Measurements from ENCODE around the gene GPT2.

The GPT2 gene

GRCh38 chr16:46973207-46973995 lies 89.2 kb downstream of the GPT2 start, which contains the start of gene DNAJA2:
TSS of gene DNAJA2 (minus strand) at chr16:46973674. CDS start at chr16:46973572, 102 bp downstream.
- peak; percentile 90 for DNase-seq

- DNase-seq: no peak
Observed at GRCh38 chr16:46973996-46974324, 89.8 kb downstream of the GPT2 start.

DNA sequence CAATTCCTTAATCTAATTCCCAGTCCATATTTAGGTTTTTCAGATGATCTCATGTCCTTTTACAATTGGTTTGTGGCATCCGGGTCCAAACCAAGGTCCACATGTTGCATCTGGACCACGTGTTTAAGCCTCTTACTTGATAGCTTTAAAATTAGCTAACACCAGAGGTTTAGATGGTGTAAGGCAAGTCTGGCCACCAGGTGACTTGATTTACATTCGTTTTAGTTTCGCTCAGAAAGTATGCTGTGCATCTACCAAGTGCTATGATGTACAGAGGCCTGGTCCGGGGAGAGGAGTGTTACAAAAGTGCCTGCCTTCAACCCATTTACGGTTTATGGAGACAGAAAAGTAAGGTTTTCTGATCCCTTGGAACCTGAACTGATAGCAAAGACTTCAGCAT lies 90.2 kb downstream of the GPT2 start:
- DNase-seq: peak; percentile 29

DNA sequence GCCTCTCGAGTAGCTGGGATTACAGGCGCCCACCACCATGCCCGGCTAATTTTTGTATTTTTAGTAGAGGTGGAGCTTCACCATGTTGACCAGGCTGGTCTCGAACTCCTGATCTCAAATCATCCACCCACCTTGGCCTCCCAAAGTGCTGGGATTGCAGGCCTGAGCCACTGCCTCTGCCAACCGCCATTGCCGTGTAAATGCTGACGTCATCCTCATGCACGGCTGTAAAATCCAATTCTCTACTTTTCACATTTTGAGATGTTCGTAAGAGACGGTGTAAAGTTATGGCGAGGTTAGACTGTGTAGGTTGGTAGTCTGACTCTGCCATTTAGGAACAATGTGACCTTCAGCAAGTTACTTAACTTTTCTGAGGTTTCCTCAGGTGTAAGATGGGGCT lies 91.0 kb downstream of the GPT2 start:
- DNase-seq: no peak

- no peak for DNase-seq
Observed at GRCh38 chr16:46975908-46976470, 91.8 kb downstream of the GPT2 start.

DNA sequence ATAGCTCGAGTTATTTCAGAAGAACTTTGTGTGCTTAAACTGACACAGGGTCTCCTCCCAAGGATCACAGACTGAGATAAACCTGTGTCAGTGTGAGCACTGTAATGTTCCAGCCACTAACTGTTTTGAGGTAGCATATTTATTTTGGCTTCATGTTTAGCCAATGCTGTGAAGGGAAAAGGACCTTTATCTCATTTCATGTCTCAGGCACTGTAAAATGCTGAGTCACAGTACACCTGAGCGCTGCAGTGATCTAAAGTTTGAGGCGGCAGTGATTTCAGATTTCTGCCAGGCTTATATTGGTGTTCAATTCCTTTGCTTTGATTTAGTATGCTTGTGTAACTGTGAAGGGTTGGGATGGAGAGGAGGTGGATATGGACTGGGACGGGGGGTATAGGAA lies 92.4 kb downstream of the GPT2 start:
- DNase-seq: no peak
